Measurements from ENCODE around the gene ARHGAP15. TPM values are rescaled to one million over a fixed set of nuclear protein-coding genes. Genes with fewer than 3 reads are reported as not detected.

ARHGAP15 gene
- total RNA-seq, 3 donors from 2014 or later = 5.3 to 8.2 (median 5.8) TPM

DNA sequence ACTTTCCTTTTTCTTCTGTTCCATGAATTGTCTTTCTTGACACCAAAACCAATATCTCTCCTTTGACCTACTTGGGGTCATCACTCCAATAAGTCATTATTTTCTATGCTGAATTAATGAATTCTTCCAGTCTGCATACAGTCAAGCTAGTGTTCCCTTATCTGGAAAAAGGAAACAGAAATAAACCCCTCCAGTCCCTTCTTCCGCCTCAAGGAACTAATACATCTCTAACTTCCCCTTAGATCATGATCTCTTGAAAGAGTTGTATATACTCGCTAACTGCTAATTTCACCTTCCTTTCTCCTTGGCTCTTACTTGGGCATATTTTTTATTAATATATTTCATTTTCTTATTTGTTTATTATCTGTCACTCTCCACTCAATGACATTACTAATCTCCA lies 7.3 kb upstream of the ARHGAP15 start:
- TF ChIP-seq CTCF (IDR thresholded peaks at IDR 0.05) = no peak
- intact Hi-C loops (cut with DNase I, micrococcal nuclease) = no loop called here
- Histone ChIP-seq H3K36me3 (ENCODE audit: low read depth) (no peaks in the 10 kb centered on the region), H3K9me3 (no peaks in the 10 kb centered on the region), H3K4me3 (no peak overlapping the region), H3K4me1 (ENCODE audit: low read depth) (no peaks in the 10 kb centered on the region)
- ATAC-seq (no peak), DNase-seq (no peak)

- H3K4me3 ChIP-seq = no peak overlapping the region
- intact Hi-C loops (cut with DNase I, micrococcal nuclease) = no loop called here
- no peak for ATAC-seq
- H3K36me3 ChIP-seq (ENCODE audit: low read depth) = no peaks in the 10 kb centered on the region
- no peak for DNase-seq
- H3K4me1 ChIP-seq (ENCODE audit: low read depth) = no peaks in the 10 kb centered on the region
- no peaks in the 10 kb centered on the region for H3K9me3 ChIP-seq
- TF ChIP-seq CTCF (IDR thresholded peaks at IDR 0.05) = no peak
Measured at GRCh38 chr2:143123911-143124310, 5.3 kb upstream of the ARHGAP15 start.

DNA sequence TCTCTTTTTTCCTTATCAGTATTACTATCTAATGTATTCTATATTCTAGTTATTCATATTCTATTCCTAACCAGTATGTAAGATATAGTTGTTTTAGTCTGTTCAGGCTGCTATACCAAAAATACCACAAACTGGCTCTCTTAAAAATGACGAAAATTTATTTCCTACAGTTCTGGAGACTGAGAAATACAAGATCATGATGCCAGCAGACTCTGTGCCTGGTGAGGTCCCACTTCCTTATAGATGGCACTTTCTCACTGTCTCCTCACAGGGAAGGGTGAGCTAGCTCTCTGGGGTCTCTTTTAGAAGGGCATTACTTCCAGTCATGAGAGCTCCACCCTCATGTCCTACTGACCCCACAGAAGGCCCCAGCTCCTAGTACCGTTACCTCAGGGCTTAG lies 4.8 kb upstream of the ARHGAP15 start:
- no peak for DNase-seq
- Histone ChIP-seq H3K9me3 (no peaks in the 10 kb centered on the region), H3K4me1 (ENCODE audit: low read depth) (no peaks in the 10 kb centered on the region), H3K4me3 (no peak overlapping the region), H3K36me3 (ENCODE audit: low read depth) (no peaks in the 10 kb centered on the region)
- TF ChIP-seq CTCF (IDR thresholded peaks at IDR 0.05) = no peak
- intact Hi-C loops (cut with DNase I, micrococcal nuclease) = no loop called here
- no peak for ATAC-seq

- H3K9me3 ChIP-seq = no peaks in the 10 kb centered on the region
- DNase-seq (no peak), ATAC-seq (no peak)
- no peaks in the 10 kb centered on the region for H3K4me1 ChIP-seq (ENCODE audit: low read depth)
- no peak overlapping the region for H3K4me3 ChIP-seq
- no peak for TF ChIP-seq CTCF (IDR thresholded peaks at IDR 0.05)
- intact Hi-C loops (cut with DNase I, micrococcal nuclease) = no loop called here
- H3K36me3 ChIP-seq (ENCODE audit: low read depth) = no peaks in the 10 kb centered on the region
Measured at GRCh38 chr2:143125717-143126116, 3.5 kb upstream of the ARHGAP15 start.

DNA sequence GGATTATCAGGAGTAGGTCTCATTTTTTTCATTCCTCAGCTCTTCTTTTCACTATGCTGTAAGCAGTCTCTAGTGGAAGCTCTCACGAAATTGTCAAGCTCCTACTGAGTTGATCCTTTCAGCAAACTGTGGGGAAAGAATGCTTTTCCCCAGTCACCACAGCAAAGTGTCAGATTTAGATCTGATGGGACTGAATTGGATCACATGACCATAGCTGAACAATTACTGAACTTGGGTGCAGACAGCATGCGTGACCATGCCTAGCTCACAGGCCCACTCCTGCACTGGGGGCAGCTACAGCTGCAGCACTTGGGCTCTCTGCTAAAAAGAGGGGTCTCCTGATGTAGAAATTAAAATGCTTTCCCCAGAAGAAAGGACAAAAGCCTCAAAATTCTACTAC lies 3.1 kb downstream of the ARHGAP15 start:
- TF ChIP-seq CTCF (IDR thresholded peaks at IDR 0.05) = no peak
- Histone ChIP-seq H3K4me3 (no peak overlapping the region), H3K4me1 (ENCODE audit: low read depth) (no peaks in the 10 kb centered on the region), H3K36me3 (ENCODE audit: low read depth) (no peaks in the 10 kb centered on the region), H3K9me3 (no peaks in the 10 kb centered on the region)
- ATAC-seq = no peak
- DNase-seq = no peak
- intact Hi-C loops (cut with DNase I, micrococcal nuclease) = no loop called here

GRCh38 chr2:143133783-143134182 lies 4.6 kb downstream of the ARHGAP15 start:
- Histone ChIP-seq H3K4me1 (ENCODE audit: low read depth) (no peaks in the 10 kb centered on the region), H3K36me3 (ENCODE audit: low read depth) (no peaks in the 10 kb centered on the region), H3K9me3 (no peaks in the 10 kb centered on the region), H3K4me3 (no peak overlapping the region)
- ATAC-seq (no peak), DNase-seq (no peak)
- intact Hi-C loops (cut with DNase I, micrococcal nuclease) = no loop called here
- TF ChIP-seq CTCF (IDR thresholded peaks at IDR 0.05) = no peak
